Bronchial epithelial cell (primary cell): ENCODE results near the gene NEURL2. TPM values are rescaled to one million over a fixed set of nuclear protein-coding genes. Genes with fewer than 3 reads are reported as not detected.
"Not testable (repeated sequence)": the region's sequence is repeated elsewhere in the genome, so short reads cannot be mapped to it uniquely, and the experiment has no call there.

Experiments used
- DNase-seq: peaks from one replicate; pipeline ENCODE4 v3.0.0-alpha.2; 2010; ENCODE audit warnings: low read depth
- FAIRE-seq: peaks from 2 replicates; lab custom pipeline; 2011; peaks lifted over from hg19 to GRCh38; lab: Jason Lieb, UNC
- H3K27me3 ChIP-seq: 2 replicates; pipeline ENCODE4 v1.5.1; 2011; ENCODE audit warnings: low read length; ENCODE audit not compliant: control insufficient read depth, insufficient read depth
- H3K36me3 ChIP-seq: 2 replicates; pipeline ENCODE4 v1.5.1; 2011; ENCODE audit warnings: low read length; ENCODE audit not compliant: control insufficient read depth, insufficient read depth
- H3K4me3 ChIP-seq: 2 replicates; pipeline ENCODE4 v1.5.1; 2011; ENCODE audit warnings: mild to moderate bottlenecking, low read depth, low read length, control low read depth
- CTCF ChIP-seq: IDR thresholded peaks from 2 replicates; pipeline ENCODE4 v1.5.1; 2011; ENCODE audit warnings: mild to moderate bottlenecking, moderate library complexity, low read length, control low read depth, inconsistent platforms; ENCODE audit not compliant: insufficient read depth, severe bottlenecking
- total RNA-seq: library from RNA; depleted of rRNA; stranded (reverse); fragments of >200 nt; gene quantifications from 2 replicates; pipeline ENCODE4 v1.2.1, GENCODE V29; 2014

Gene NEURL2
- total RNA-seq, 1 donor from 2014 or later, result 2.6 TPM

GRCh38 chr20:45882469-45883099 lies 8.4 kb downstream of the NEURL2 start:
- H3K4me3 ChIP-seq, result no peak overlapping the region
- H3K27me3 ChIP-seq, result no peaks in the 10 kb centered on the region
- H3K36me3 ChIP-seq, result peaks cover 13% of the 10 kb centered on the region
- TF ChIP-seq CTCF, result no peak
- no peak for FAIRE-seq
- no peak for DNase-seq

GRCh38 chr20:45880988-45881788 lies 9.8 kb downstream of the NEURL2 start, which contains the start of gene ZSWIM1:
Gene ZSWIM1, plus strand, starts transcription at chr20:45881227. Its CDS starts 1,366 bp downstream, at chr20:45882593.
- DNase-seq, result peak; percentile 98
- peak; percentile 77 for FAIRE-seq
- Histone ChIP-seq H3K4me3 (peak within 1 kb of the TSS; percentile 63), H3K36me3 (peaks cover 12% of the 10 kb centered on the region), H3K27me3 (no peaks in the 10 kb centered on the region)
- TF ChIP-seq CTCF, result no peak

DNA sequence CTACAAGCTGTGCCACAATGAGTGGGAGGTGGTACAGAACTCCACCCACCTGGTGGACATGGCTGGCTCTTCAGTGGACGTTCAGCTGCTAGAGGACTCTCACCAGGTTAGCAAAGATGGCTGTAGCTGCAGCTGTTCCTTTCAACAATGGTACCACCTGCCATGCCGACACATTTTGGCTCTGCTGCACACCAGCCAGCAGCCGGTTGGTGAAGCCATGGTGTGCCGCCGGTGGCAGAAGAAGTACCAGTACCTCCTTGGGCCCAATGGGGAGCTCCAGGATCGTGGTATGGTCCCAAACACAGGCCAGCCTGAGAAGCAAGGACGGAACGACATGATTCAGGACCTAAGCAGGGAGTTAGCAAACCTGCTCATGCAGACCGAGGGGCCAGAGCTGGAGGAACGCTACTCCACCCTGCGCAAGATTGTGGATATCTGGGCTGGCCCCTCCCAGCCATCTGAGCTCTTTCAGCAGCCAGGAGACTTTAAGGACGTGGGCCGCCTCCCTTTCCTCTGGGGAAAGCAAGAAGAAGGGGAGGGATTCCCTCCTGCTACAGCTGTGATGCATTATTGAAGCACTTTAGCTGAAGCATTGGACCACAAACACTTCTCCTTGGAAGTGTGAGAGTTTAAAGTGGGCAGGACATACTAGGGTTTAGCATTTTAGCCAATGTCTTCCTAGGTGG lies 12.8 kb downstream of the NEURL2 start:
- DNase-seq (no peak), FAIRE-seq (no peak)
- TF ChIP-seq CTCF, result no peak
- Histone ChIP-seq H3K27me3 (no peaks in the 10 kb centered on the region), H3K4me3 (no peak overlapping the region), H3K36me3 (peaks cover 9% of the 10 kb centered on the region)

DNA sequence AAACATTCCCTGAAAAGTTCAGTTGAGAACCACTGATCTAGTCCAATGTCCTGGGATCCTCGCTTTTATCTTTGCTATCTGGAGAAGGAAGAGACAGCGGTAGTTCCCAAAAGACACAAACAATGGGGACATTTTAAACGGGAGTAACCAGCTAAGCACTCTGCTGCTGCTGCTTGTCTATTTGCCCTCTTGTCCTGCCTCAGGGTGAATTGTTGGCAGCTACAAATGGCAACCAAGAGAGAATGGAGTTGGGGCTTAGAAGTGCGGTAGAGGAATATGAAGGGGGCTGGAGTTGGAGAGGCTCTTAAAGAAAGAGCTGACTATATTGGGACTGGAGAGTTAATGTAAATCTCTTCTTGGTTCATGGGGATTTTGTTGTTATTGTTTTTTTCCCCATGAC lies 16.4 kb downstream of the NEURL2 start:
- DNase-seq, result no peak
- no peak for FAIRE-seq
- Histone ChIP-seq H3K27me3 (no peaks in the 10 kb centered on the region), H3K4me3 (no peak overlapping the region), H3K36me3 (peaks cover 6% of the 10 kb centered on the region)
- TF ChIP-seq CTCF, result no peak

DNA sequence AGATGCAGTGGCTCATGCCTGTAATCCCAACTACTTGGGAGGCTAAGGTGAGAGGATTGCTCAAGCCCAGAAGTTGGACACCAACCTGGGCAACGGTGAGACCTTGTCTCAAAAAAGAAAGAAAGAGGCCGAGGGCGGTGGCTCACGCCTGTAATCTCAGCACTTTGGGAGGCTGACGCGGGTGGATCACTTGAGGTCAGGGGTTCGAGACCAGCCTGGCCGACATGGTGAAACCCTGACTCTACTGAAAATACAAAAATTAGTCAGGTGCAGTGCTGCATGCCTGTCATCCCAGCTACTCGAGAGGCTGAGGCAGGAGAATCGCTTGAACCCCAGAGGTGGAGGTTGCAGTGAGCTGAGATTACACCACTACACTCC lies 16.9 kb downstream of the NEURL2 start:
- not testable (repeated sequence) for FAIRE-seq

More for the DNA sequence above, 16.9 kb downstream of the NEURL2 start:
- not testable (repeated sequence) for H3K4me3 ChIP-seq, H3K36me3 ChIP-seq, DNase-seq, H3K27me3 ChIP-seq
